Islet of Langerhans (tissue), 1 donor: Measurements from ENCODE around the gene SSH2.

Experiments used
- FAIRE-seq: peaks from one replicate; lab custom pipeline; 2011; peaks lifted over from hg19 to GRCh38; lab: Jason Lieb, UNC

SSH2 gene

GRCh38 chr17:29586676-29587469 is 343.2 kb downstream of the SSH2 start:
- no peak for FAIRE-seq

GRCh38 chr17:29585080-29585751 is 344.8 kb downstream of the SSH2 start:
- FAIRE-seq = no peak

GRCh38 chr17:29584452-29585079 is 345.5 kb downstream of the SSH2 start:
- no peak for FAIRE-seq

GRCh38 chr17:29583324-29584248 is 346.4 kb downstream of the SSH2 start:
- no peak for FAIRE-seq

- no peak for FAIRE-seq
Measured at GRCh38 chr17:29582772-29583171, 347.3 kb downstream of the SSH2 start.

GRCh38 chr17:29582254-29582765 is 347.7 kb downstream of the SSH2 start:
- no peak for FAIRE-seq

GRCh38 chr17:29581583-29582253 is 348.3 kb downstream of the SSH2 start:
- no peak for FAIRE-seq

- FAIRE-seq = peak; percentile 17
Measured at GRCh38 chr17:29579866-29580771, 349.9 kb downstream of the SSH2 start.

GRCh38 chr17:29578626-29579485 is 351.2 kb downstream of the SSH2 start:
- FAIRE-seq = no peak

- no peak for FAIRE-seq
Measured at GRCh38 chr17:29577385-29578211, 352.4 kb downstream of the SSH2 start.

- FAIRE-seq = no peak
Measured at GRCh38 chr17:29577001-29577370, 353.0 kb downstream of the SSH2 start.

GRCh38 chr17:29576214-29577000 is 353.6 kb downstream of the SSH2 start:
- no peak for FAIRE-seq
